Measurements from ENCODE around the gene MYH6. TPM values are rescaled to one million over a fixed set of nuclear protein-coding genes. Genes with fewer than 3 reads are reported as not detected.
A peak's percentile ranks its signal among the peaks of the same experiment; 100 is the strongest.
"Not testable (repeated sequence)": the region's sequence is repeated elsewhere in the genome, so short reads cannot be mapped to it uniquely, and the experiment has no call there.

Gene MYH6
- 0.03 TPM for polyA plus RNA-seq
- long read RNA-seq, donor 1: 0 reads
- long read RNA-seq, donor 2: 0 reads
- long read RNA-seq, donor 3: 0 reads
- long read RNA-seq, donor 4: 0 reads
- long read RNA-seq, donor 5: 0 reads
- long read RNA-seq, donor 6: 0 reads
- long read RNA-seq, donor 7: 0 reads
- long read RNA-seq, donor 8: 0 reads
- long read RNA-seq, donor 9: 0 reads
- long read RNA-seq, donor 10: 0 reads
- long read RNA-seq, donor 11: 0 reads

DNA sequence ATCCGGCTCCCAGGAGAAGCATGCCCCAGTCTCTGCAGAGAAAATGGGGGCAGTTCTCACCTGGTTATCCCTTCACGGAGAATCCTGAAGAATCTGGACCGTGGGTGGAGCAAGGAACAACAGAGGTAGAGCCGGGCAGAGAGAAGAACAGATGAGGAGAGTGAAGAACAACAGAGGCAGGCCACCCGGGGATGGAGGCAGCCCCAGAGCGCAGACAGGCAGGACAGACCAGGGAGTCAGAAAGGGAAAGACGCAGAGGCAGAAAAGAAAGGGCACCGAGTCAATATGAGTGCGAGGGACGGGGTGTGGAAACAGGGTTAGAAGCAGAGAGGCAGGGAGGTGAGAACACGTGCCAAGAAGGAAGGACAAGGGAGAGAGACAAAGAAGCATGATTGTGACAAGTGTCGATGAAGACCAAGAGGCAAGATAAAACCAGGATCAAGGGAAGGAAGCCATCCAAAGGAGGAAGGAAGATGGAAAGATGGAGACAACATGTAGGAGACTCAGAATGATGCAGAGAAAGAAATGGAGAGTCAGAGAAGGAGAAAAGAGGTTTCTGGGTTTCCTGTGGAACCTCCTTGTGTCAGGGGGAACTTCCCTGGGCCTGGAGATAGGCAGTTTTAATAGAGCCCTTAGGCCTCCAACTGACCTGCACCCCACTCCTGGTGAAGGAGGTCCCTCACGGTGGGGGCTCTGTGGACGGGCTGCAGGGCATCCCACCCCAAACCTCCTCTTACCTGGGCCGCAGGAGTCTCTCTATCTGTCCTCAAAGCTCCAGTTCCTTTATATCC lies at the start of gene MYH6:
MYH6 (minus strand) TSS at position 758 of the 791 bp plus-strand sequence. CDS start 1,050 bp downstream, outside the sequence.
- H3K9me3 ChIP-seq (ENCODE audit: control insufficient read depth, low read depth, low read length): no peaks in the 10 kb centered on the region
- no peaks in the 10 kb centered on the region for H3K27me3 ChIP-seq (ENCODE audit: control insufficient read depth, insufficient read depth, low read length)
- DNase-seq: no peak
- 83% methylated on average over 12 of the region's 15 CpGs for whole genome bisulfite sequencing (ENCODE audit: insufficient coverage, low lambda C conversion rate)
- H3K27ac ChIP-seq (ENCODE audit: low read length): no peak within 1 kb of the TSS
- H3K4me3 ChIP-seq (ENCODE audit: low read length): no peak within 1 kb of the TSS
- H3K4me1 ChIP-seq (ENCODE audit: control insufficient read depth, insufficient read depth, low read length): no peaks in the 10 kb centered on the region
- H3K36me3 ChIP-seq (ENCODE audit: control insufficient read depth, insufficient read depth, low read length): no peaks in the 10 kb centered on the region

DNA sequence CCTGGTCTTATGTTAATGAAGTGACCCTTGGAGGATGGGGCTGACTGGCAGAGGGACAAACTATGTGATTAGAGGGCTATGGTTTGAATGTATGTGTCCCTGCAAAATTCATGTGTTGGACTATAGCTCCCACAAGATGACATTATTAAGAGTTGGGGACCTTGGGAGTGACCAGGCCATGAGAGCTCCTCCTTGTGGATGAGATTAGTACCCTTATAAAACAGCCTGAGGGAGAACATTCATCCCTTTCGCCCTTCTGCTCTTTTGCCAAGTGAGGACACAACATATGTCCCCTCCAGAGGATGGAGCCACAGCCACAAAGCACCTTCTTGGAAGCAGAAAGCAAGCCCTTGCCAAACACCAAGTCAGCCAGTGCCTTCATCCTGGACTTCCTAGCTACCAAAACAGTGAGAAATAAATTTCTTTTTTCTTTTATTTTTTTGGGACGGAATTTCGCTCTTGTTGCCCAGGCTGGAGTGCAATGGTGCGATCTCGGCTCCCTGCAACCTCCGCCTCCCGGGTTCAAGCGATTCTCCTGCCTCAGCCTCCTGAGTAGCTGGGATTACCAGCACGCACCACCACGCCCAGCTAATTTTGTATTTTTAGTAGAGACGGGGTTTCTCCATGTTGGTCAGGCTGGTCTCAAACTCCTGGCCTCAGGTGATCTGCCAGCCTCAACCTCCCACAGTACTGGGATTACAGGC lies 49.0 kb upstream of the MYH6 start:
- not testable (repeated sequence) for H3K36me3 ChIP-seq (ENCODE audit: control insufficient read depth, insufficient read depth, low read length); H3K27me3 ChIP-seq (ENCODE audit: control insufficient read depth, insufficient read depth, low read length); DNase-seq; H3K4me3 ChIP-seq (ENCODE audit: low read length); H3K9me3 ChIP-seq (ENCODE audit: control insufficient read depth, low read depth, low read length)
- peak overlapping the region; percentile 79 for H3K27ac ChIP-seq (ENCODE audit: low read length)
- H3K4me1 ChIP-seq (ENCODE audit: control insufficient read depth, insufficient read depth, low read length): peaks cover 10% of the 10 kb centered on the region
- WGBS (ENCODE audit: insufficient coverage, low lambda C conversion rate): no CpG with 5 or more reads among the region's 11 CpGs

DNA sequence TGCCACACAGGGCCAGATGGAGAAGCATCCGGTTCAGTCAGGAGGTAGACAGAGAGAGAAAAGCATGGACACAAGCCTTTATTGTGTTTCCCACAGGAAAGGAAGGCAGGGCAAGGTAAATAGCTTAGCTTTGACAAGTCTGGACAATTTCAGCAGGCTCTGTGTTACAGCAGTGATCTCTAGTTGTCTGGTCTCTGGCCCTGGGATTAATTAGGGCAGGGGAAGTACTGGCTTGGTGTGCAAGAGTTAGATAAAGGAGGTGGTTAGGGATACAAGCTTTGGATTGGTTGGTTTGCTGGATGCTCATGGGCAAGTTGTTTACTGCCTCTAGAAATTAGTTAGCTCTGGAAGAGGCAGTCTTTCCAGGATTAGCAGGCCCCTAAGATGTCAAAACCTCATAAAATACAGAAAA lies 46.4 kb upstream of the MYH6 start:
- Histone ChIP-seq H3K36me3 (ENCODE audit: control insufficient read depth, insufficient read depth, low read length) (no peaks in the 10 kb centered on the region), H3K27me3 (ENCODE audit: control insufficient read depth, insufficient read depth, low read length) (no peaks in the 10 kb centered on the region), H3K4me1 (ENCODE audit: control insufficient read depth, insufficient read depth, low read length) (peaks cover 10% of the 10 kb centered on the region), H3K27ac (ENCODE audit: low read length) (peak overlapping the region; percentile 18), H3K9me3 (ENCODE audit: control insufficient read depth, low read depth, low read length) (no peaks in the 10 kb centered on the region), H3K4me3 (ENCODE audit: low read length) (no peak overlapping the region)
- no peak for DNase-seq
- 60% methylated on average over 1 of the region's 1 CpG for WGBS (ENCODE audit: insufficient coverage, low lambda C conversion rate)

DNA sequence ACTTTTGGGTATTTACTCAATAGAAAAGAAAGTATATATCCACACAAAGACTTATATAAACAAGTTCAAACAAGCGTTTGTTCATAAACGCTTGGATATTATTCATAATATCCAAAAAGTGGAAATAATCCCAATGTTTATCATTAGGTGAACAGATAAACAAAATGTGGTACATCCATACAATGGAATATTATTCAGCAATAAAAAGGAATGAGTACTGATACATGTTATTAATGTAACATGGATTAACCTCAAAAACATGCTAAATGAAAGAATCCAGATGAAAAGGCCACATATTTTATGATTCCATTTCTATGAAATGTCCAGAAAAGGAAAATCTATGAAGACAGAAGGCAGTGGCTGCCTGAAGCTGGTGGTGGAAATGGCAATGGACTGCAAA lies 44.2 kb upstream of the MYH6 start:
- no peaks in the 10 kb centered on the region for H3K36me3 ChIP-seq (ENCODE audit: control insufficient read depth, insufficient read depth, low read length)
- no peaks in the 10 kb centered on the region for H3K9me3 ChIP-seq (ENCODE audit: control insufficient read depth, low read depth, low read length)
- no peak for DNase-seq
- no peak overlapping the region for H3K27ac ChIP-seq (ENCODE audit: low read length)
- 100% methylated on average over 2 of the region's 2 CpGs for WGBS (ENCODE audit: insufficient coverage, low lambda C conversion rate)
- no peaks in the 10 kb centered on the region for H3K27me3 ChIP-seq (ENCODE audit: control insufficient read depth, insufficient read depth, low read length)
- H3K4me3 ChIP-seq (ENCODE audit: low read length): no peak overlapping the region
- peaks cover 15% of the 10 kb centered on the region for H3K4me1 ChIP-seq (ENCODE audit: control insufficient read depth, insufficient read depth, low read length)

- H3K27me3 ChIP-seq (ENCODE audit: control insufficient read depth, insufficient read depth, low read length): no peaks in the 10 kb centered on the region
- H3K4me1 ChIP-seq (ENCODE audit: control insufficient read depth, insufficient read depth, low read length): peaks cover 24% of the 10 kb centered on the region
- H3K4me3 ChIP-seq (ENCODE audit: low read length): no peak overlapping the region
- no peaks in the 10 kb centered on the region for H3K36me3 ChIP-seq (ENCODE audit: control insufficient read depth, insufficient read depth, low read length)
- 80% methylated on average over 1 of the region's 2 CpGs for WGBS (ENCODE audit: insufficient coverage, low lambda C conversion rate)
- no peak for DNase-seq
- H3K27ac ChIP-seq (ENCODE audit: low read length): no peak overlapping the region
- no peaks in the 10 kb centered on the region for H3K9me3 ChIP-seq (ENCODE audit: control insufficient read depth, low read depth, low read length)
These were observed 42.3 kb upstream of the MYH6 start for GRCh38 chr14:23450379-23450778.

- H3K9me3 ChIP-seq (ENCODE audit: control insufficient read depth, low read depth, low read length): no peaks in the 10 kb centered on the region
- H3K27me3 ChIP-seq (ENCODE audit: control insufficient read depth, insufficient read depth, low read length): no peaks in the 10 kb centered on the region
- WGBS (ENCODE audit: insufficient coverage, low lambda C conversion rate): no CpG with 5 or more reads among the region's 1 CpG
- no peaks in the 10 kb centered on the region for H3K36me3 ChIP-seq (ENCODE audit: control insufficient read depth, insufficient read depth, low read length)
- peaks cover 24% of the 10 kb centered on the region for H3K4me1 ChIP-seq (ENCODE audit: control insufficient read depth, insufficient read depth, low read length)
- H3K27ac ChIP-seq (ENCODE audit: low read length): no peak overlapping the region
- no peak overlapping the region for H3K4me3 ChIP-seq (ENCODE audit: low read length)
- no peak for DNase-seq
These were observed 41.2 kb upstream of the MYH6 start for GRCh38 chr14:23449314-23449713.

- no peaks in the 10 kb centered on the region for H3K27me3 ChIP-seq (ENCODE audit: control insufficient read depth, insufficient read depth, low read length)
- peak overlapping the region; percentile 71 for H3K27ac ChIP-seq (ENCODE audit: low read length)
- H3K36me3 ChIP-seq (ENCODE audit: control insufficient read depth, insufficient read depth, low read length): no peaks in the 10 kb centered on the region
- no CpG with 5 or more reads among the region's 7 CpGs for WGBS (ENCODE audit: insufficient coverage, low lambda C conversion rate)
- no peaks in the 10 kb centered on the region for H3K9me3 ChIP-seq (ENCODE audit: control insufficient read depth, low read depth, low read length)
- no peak overlapping the region for H3K4me3 ChIP-seq (ENCODE audit: low read length)
- peak; percentile 87 to 91 for DNase-seq
- H3K4me1 ChIP-seq (ENCODE audit: control insufficient read depth, insufficient read depth, low read length): peaks cover 24% of the 10 kb centered on the region
These were observed 39.6 kb upstream of the MYH6 start for GRCh38 chr14:23447361-23448350.

GRCh38 chr14:23446291-23446851 lies 38.3 kb upstream of the MYH6 start:
- no peaks in the 10 kb centered on the region for H3K36me3 ChIP-seq (ENCODE audit: control insufficient read depth, insufficient read depth, low read length)
- no peaks in the 10 kb centered on the region for H3K27me3 ChIP-seq (ENCODE audit: control insufficient read depth, insufficient read depth, low read length)
- peak overlapping the region; percentile 71 for H3K27ac ChIP-seq (ENCODE audit: low read length)
- H3K4me3 ChIP-seq (ENCODE audit: low read length): no peak overlapping the region
- peaks cover 24% of the 10 kb centered on the region for H3K4me1 ChIP-seq (ENCODE audit: control insufficient read depth, insufficient read depth, low read length)
- H3K9me3 ChIP-seq (ENCODE audit: control insufficient read depth, low read depth, low read length): no peaks in the 10 kb centered on the region
- no CpG with 5 or more reads among the region's 4 CpGs for WGBS (ENCODE audit: insufficient coverage, low lambda C conversion rate)
- DNase-seq: peak in 1 of 2 donors; percentile 17

DNA sequence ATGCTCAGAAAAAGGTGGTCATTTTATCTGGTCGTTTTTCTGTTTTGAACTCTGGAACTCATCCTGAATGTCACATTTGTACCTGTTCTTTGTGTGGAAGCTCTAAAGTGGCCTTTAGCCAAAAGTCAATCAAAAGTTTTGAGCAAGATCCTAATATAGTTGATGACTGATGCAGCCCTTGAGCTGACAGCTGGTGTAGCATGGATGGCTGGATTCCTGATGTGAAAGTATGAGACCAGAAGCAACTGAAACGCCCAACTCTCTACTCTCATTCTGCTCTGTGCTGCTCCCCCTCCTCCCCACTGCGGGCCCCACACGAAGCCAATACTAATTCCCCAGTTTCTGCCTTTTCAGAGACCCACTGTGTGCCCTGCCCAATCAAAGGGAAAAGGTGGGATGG lies 37.7 kb upstream of the MYH6 start:
- Histone ChIP-seq H3K9me3 (ENCODE audit: control insufficient read depth, low read depth, low read length) (no peaks in the 10 kb centered on the region), H3K27me3 (ENCODE audit: control insufficient read depth, insufficient read depth, low read length) (no peaks in the 10 kb centered on the region), H3K36me3 (ENCODE audit: control insufficient read depth, insufficient read depth, low read length) (no peaks in the 10 kb centered on the region), H3K4me3 (ENCODE audit: low read length) (no peak overlapping the region), H3K27ac (ENCODE audit: low read length) (no peak overlapping the region), H3K4me1 (ENCODE audit: control insufficient read depth, insufficient read depth, low read length) (peaks cover 24% of the 10 kb centered on the region)
- DNase-seq: no peak
- no CpG with 5 or more reads among the region's 4 CpGs for WGBS (ENCODE audit: insufficient coverage, low lambda C conversion rate)

All from large intestine (tissue), 12 donors.